Pulmonary artery endothelial cell (primary cell): Measurements from ENCODE around the gene ZNF780A. TPM values are rescaled to one million over a fixed set of nuclear protein-coding genes. Genes with fewer than 3 reads are reported as not detected.

Source experiments
- total RNA-seq: library from RNA; depleted of rRNA; stranded (reverse); fragments of >200 nt; gene quantifications from 2 replicates; pipeline ENCODE4 v1.2.3, GENCODE V29; 2014

The ZNF780A gene
- total RNA-seq, 1 donor from 2014 or later, result 10.2 TPM

Other genes with a start within 250 kb of the ZNF780A start
- 278 and 378 TPM in 2 replicates for gene FBL, start 244.6 kb downstream of the ZNF780A start, total RNA-seq
- gene FCGBP, start 156.3 kb downstream of the ZNF780A start, total RNA-seq, result under 0.01 and 0.04 TPM in 2 replicates
- gene PSMC4, start 119.8 kb downstream of the ZNF780A start, total RNA-seq, result 129 and 161 TPM in 2 replicates
- gene ZNF546, start 93.9 kb downstream of the ZNF780A start, total RNA-seq, result 2.0 and 6.5 TPM in 2 replicates
- gene ZNF780B, start 34.7 kb downstream of the ZNF780A start, total RNA-seq, result 6.5 and 9.8 TPM in 2 replicates
- 5.5 and 7.0 TPM in 2 replicates for gene MAP3K10, start 100.5 kb upstream of the ZNF780A start, total RNA-seq
- gene TTC9B, start 127.4 kb upstream of the ZNF780A start, total RNA-seq, result not detected in 2 replicates
- 0.07 TPM in 1 of 2 replicates, not detected in the other for gene CCNP, start 135.7 kb upstream of the ZNF780A start, total RNA-seq
- 22.6 and 30.1 TPM in 2 replicates for gene AKT2, start 194.4 kb upstream of the ZNF780A start, total RNA-seq